ENCODE data around the gene PCSK2. TPM values are rescaled to one million over a fixed set of nuclear protein-coding genes. Genes with fewer than 3 reads are reported as not detected.

The PCSK2 gene
- total and polyA plus RNA-seq, 2 of the 8 experiments (the other 6 are each of a cell fraction or from before 2014, with no cell fraction given): 1.9 to 4.2 TPM

DNA sequence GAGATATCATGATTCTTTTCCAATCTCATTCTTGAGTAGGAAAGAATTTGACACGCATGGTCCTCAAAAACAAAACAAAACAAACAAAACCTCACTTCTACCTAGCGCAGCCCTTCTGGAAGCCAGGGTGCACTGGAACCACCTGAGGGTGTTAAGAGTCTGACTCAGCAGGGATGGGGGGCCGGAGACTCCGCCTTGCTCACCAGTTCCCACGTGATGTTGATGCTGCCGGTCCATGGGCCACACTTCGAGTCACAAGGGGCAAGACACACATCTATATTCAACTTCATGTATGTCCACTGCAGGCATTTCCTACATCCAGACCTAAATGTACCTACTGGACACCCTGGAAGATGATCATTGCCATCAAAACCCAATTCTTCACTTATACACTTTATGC, 274.0 kb downstream of the PCSK2 start:
- Histone ChIP-seq H3K23ac (ENCODE audit: insufficient read length) (no peak overlapping the region), H3K18ac (ENCODE audit: extremely low read depth, low read length) (no peak overlapping the region), H3K4me1 (replicated peaks in 1 of 4; ENCODE audit: control insufficient read depth in 3 of 4, insufficient read depth in 4 of 4, low read length in 3 of 4) (peaks cover 0 to 10% (median 3%) of the 10 kb centered on the region in 4 experiments; a peak in 4 of 7 replicates), H3K4ac (replicated peaks; ENCODE audit: insufficient read length, low read depth, low read length) (no peak overlapping the region), H3K9ac (replicated peaks in 1 of 4; ENCODE audit: extremely low read depth in 1 of 4, low read depth in 3 of 4, low read length in 3 of 4) (no peak overlapping the region), H2BK15ac (ENCODE audit: low read length) (no peak overlapping the region), H3K79me1 (ENCODE audit: low read depth, low read length) (no peaks in the 10 kb centered on the region), H3K9me3 (ENCODE audit: insufficient read depth in 2 of 2, low read depth in 1 of 2, low read length in 1 of 2) (no peaks in the 10 kb centered on the region), H2AK5ac (ENCODE audit: low read depth, low read length) (no peak overlapping the region), H3K23me2 (ENCODE audit: low read depth, low read length) (no peaks in the 10 kb centered on the region), H2BK5ac (ENCODE audit: low read depth, low read length) (no peak overlapping the region), H2BK12ac (ENCODE audit: low read depth, low read length) (no peak overlapping the region), H3K14ac (ENCODE audit: insufficient read length) (no peak overlapping the region), H2BK20ac (ENCODE audit: low read length) (no peak overlapping the region), H4K20me1 (replicated peaks in 1 of 2; ENCODE audit: control insufficient read depth in 1 of 2, insufficient read depth in 2 of 2, low read length in 2 of 2) (no peaks in the 10 kb centered on the region), H3K36me3 (ENCODE audit: control insufficient read depth in 2 of 4, insufficient read depth in 4 of 4, low read length in 3 of 4) (no peaks in the 10 kb centered on the region), H2BK120ac (replicated peaks; ENCODE audit: low read depth, low read length) (no peak overlapping the region), H4K91ac (replicated peaks; ENCODE audit: insufficient read length, low read length) (no peak overlapping the region), H3K56ac (replicated peaks; ENCODE audit: insufficient read length, low read depth, low read length) (no peak overlapping the region), H3K27ac (ENCODE audit: low read depth, low read length) (no peak overlapping the region), H3K79me2 (ENCODE audit: control insufficient read depth in 1 of 2, insufficient read depth in 2 of 2, low read length in 2 of 2) (no peaks in the 10 kb centered on the region), H3K27me3 (replicated peaks in 1 of 4; ENCODE audit: control insufficient read depth in 3 of 4, extremely low read depth in 1 of 4, insufficient read depth in 3 of 4, low read length in 3 of 4) (peaks cover 0 to 6% (median 0%) of the 10 kb centered on the region in 4 experiments; a peak in 2 of 7 replicates), H4K8ac (ENCODE audit: extremely low read depth, insufficient read depth, low read length) (no peak overlapping the region), H2AFZ (ENCODE audit: low read length) (no peak overlapping the region), H4K5ac (ENCODE audit: insufficient read length, low read depth, low read length) (no peak overlapping the region), H3K4me2 (ENCODE audit: insufficient read depth in 1 of 2, low read depth in 2 of 2, low read length in 2 of 2) (no peak overlapping the region), H3K4me3 (ENCODE audit: extremely low read depth in 1 of 4, insufficient read depth in 2 of 4, low read depth in 3 of 4, low read length in 4 of 4) (no peak overlapping the region)
- CTCF ChIA-PET (ENCODE audit: partially characterized antibody): interaction anchor here (1.2 to 7.5 kb wide), 2 partner anchors 58 to 117 kb away, joined by 3 to 114 read pairs; no protein-coding TSS in a partner anchor
- POLR2A ChIA-PET (ENCODE audit: partially characterized antibody): no interaction called here
- FAIRE-seq: no peak
- WGBS, 2 experiments (ENCODE audit: extremely low coverage in 1 of 2, insufficient coverage in 1 of 2, insufficient read length in 1 of 2, insufficient replicate concordance in 2 of 2, low coverage in 1 of 2, low lambda C conversion rate in 2 of 2, missing lambda C conversion rate in 1 of 2): 97% methylated on average over 7 of the region's 7 CpGs; no CpG with 5 or more reads in 1 of the 2 experiments
- no peak for DNase-seq (ENCODE audit: low read depth in 1 of 2, low spot score in 2 of 2)
- TF ChIP-seq MAFK (IDR thresholded peaks at IDR 0.05; ENCODE audit: low read depth, low read length): no peak
- TF ChIP-seq MAX (IDR thresholded peaks at IDR 0.05): no peak
- no peak for TF ChIP-seq POLR2A (IDR thresholded peaks at IDR 0.05; ENCODE audit: control extremely low read depth in 1 of 2, low read depth in 2 of 2, low read length in 2 of 2)
- TF ChIP-seq SP1 (IDR thresholded peaks at IDR 0.05; ENCODE audit: low read depth, low read length): no peak
- TF ChIP-seq, protein P1, sequence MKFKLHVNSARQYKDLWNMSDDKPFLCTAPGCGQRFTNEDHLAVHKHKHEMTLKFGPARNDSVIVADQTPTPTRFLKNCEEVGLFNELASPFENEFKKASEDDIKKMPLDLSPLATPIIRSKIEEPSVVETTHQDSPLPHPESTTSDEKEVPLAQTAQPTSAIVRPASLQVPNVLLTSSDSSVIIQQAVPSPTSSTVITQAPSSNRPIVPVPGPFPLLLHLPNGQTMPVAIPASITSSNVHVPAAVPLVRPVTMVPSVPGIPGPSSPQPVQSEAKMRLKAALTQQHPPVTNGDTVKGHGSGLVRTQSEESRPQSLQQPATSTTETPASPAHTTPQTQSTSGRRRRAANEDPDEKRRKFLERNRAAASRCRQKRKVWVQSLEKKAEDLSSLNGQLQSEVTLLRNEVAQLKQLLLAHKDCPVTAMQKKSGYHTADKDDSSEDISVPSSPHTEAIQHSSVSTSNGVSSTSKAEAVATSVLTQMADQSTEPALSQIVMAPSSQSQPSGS (IDR thresholded peaks at IDR 0.05; ENCODE audit: low read length): no peak
- no peak for TF ChIP-seq CBX8 (IDR thresholded peaks at IDR 0.05; ENCODE audit: borderline replicate concordance, low read depth, low read length)
- no peak for TF ChIP-seq GABPA (IDR thresholded peaks at IDR 0.05; ENCODE audit: borderline replicate concordance, insufficient read depth, low read length)
- TF ChIP-seq HDAC6 (IDR thresholded peaks at IDR 0.05; ENCODE audit: low read depth, low read length): no peak
- no peak for TF ChIP-seq TAF1 (IDR thresholded peaks at IDR 0.05; ENCODE audit: low read depth, low read length)
- no peak for TF ChIP-seq SIX5 (IDR thresholded peaks at IDR 0.05; ENCODE audit: low read depth, low read length)
- TF ChIP-seq KDM5A (IDR thresholded peaks at IDR 0.05; ENCODE audit: low read length): no peak
- TF ChIP-seq USF2 (IDR thresholded peaks at IDR 0.05; ENCODE audit: low read length): no peak

Data from H1 (cell line).